WTC11 (cell line): ENCODE data around the gene TMC7. TPM values are rescaled to one million over a fixed set of nuclear protein-coding genes. Genes with fewer than 3 reads are reported as not detected.

Experiments used
- ATAC-seq: fragments of 200-7000 bp; cut with Tn5 transposase; 2 replicates; pipeline ENCODE4 v1.10.0; 2021; ENCODE audit warnings: mild to moderate bottlenecking, moderate library complexity
- CTCF ChIA-PET: fragments of 300-600 bp; sonication (Branson Sonifier 250); formaldehyde crosslinking; loops from one replicate; lab custom pipeline; 2021; ENCODE audit warnings: antibody characterized with exemption; lab: Charles Lee
- POLR2A ChIA-PET: fragments of 350-600 bp; sonication (Branson Sonifier 250); formaldehyde crosslinking; loops from one replicate; lab custom pipeline; 2021; ENCODE audit warnings: antibody characterized with exemption; lab: Charles Lee
- DNase-seq: peaks from one replicate; pipeline ENCODE4 v3.0.0; 2021; ENCODE audit warnings: low spot score
- H3K27ac Mint-ChIP-seq: 2 replicates; pipeline ENCODE4 v1.8.0; 2021; ENCODE audit warnings: mixed read lengths
- H3K27me3 Mint-ChIP-seq: 2 replicates; pipeline ENCODE4 v1.8.0; 2021; ENCODE audit warnings: low read depth, mild to moderate bottlenecking, moderate library complexity, mixed read lengths
- H3K36me3 Mint-ChIP-seq: 2 replicates; pipeline ENCODE4 v1.8.0; 2021; ENCODE audit warnings: mixed read lengths
- H3K4me1 Mint-ChIP-seq: 2 replicates; pipeline ENCODE4 v1.8.0; 2022; ENCODE audit warnings: mixed read lengths
- H3K4me3 Mint-ChIP-seq: 2 replicates; pipeline ENCODE4 v1.8.0; 2021; ENCODE audit warnings: mild to moderate bottlenecking, moderate library complexity, mixed read lengths
- H3K9me3 Mint-ChIP-seq: 2 replicates; pipeline ENCODE4 v1.8.0; 2021; ENCODE audit warnings: mixed read lengths
- ATF2 ChIP-seq: sonication (generic); formaldehyde crosslinking; IDR thresholded peaks from 2 replicates; pipeline ENCODE4 v1.8.1; 2022; ENCODE audit warnings: low read depth, missing genetic modification reagents, borderline replicate concordance
- CREM ChIP-seq: sonication (generic); formaldehyde crosslinking; IDR thresholded peaks from 2 replicates; pipeline ENCODE4 v1.8.1; 2022; ENCODE audit warnings: mild to moderate bottlenecking, missing genetic modification reagents, moderate library complexity
- EMX1 ChIP-seq: fragments of 250-450 bp; sonication (Bioruptor Pico); IDR thresholded peaks from 2 replicates; pipeline ENCODE4 v1.8.0; 2021; ENCODE audit warnings: mild to moderate bottlenecking
- ERG ChIP-seq: fragments of 250-450 bp; sonication (Bioruptor Pico); IDR thresholded peaks from 2 replicates; pipeline ENCODE4 v1.8.0; 2021; ENCODE audit warnings: mild to moderate bottlenecking
- ESRRA ChIP-seq: sonication (generic); formaldehyde crosslinking; IDR thresholded peaks from 2 replicates; pipeline ENCODE4 v1.8.1; 2022; ENCODE audit warnings: mild to moderate bottlenecking, missing genetic modification reagents, borderline replicate concordance
- FOXK1 ChIP-seq: sonication (generic); formaldehyde crosslinking; IDR thresholded peaks from 2 replicates; pipeline ENCODE4 v1.8.0; 2022; ENCODE audit warnings: mild to moderate bottlenecking, moderate library complexity, missing genetic modification reagents
- GRHL2 ChIP-seq: fragments of 250-450 bp; sonication (Bioruptor Pico); IDR thresholded peaks from 2 replicates; pipeline ENCODE4 v1.8.0; 2022; ENCODE audit warnings: mild to moderate bottlenecking, moderate library complexity; ENCODE audit not compliant: insufficient replicate concordance, severe bottlenecking
- HMGXB4 ChIP-seq: sonication (generic); formaldehyde crosslinking; IDR thresholded peaks from 2 replicates; pipeline ENCODE4 v1.8.1; 2023; ENCODE audit warnings: mild to moderate bottlenecking, moderate library complexity, missing genetic modification reagents
- MAX ChIP-seq: sonication (generic); formaldehyde crosslinking; IDR thresholded peaks from 2 replicates; pipeline ENCODE4 v1.8.0; 2022; ENCODE audit warnings: mild to moderate bottlenecking, missing genetic modification reagents
- MLX ChIP-seq: sonication (generic); formaldehyde crosslinking; IDR thresholded peaks from 2 replicates; pipeline ENCODE4 v1.8.1; 2023; ENCODE audit warnings: mild to moderate bottlenecking, missing genetic modification reagents, moderate library complexity
- MYBL2 ChIP-seq: sonication (generic); formaldehyde crosslinking; IDR thresholded peaks from 2 replicates; pipeline ENCODE4 v1.8.1; 2023; ENCODE audit warnings: mild to moderate bottlenecking, moderate library complexity, missing genetic modification reagents
- NFE2L1 ChIP-seq: sonication (generic); formaldehyde crosslinking; IDR thresholded peaks from 2 replicates; pipeline ENCODE4 v1.8.1; 2023; ENCODE audit warnings: missing genetic modification reagents
- OVOL2 ChIP-seq: fragments of 250-450 bp; sonication (Bioruptor Pico); IDR thresholded peaks from 2 replicates; pipeline ENCODE4 v1.9.0; 2021; ENCODE audit warnings: mild to moderate bottlenecking, borderline replicate concordance
- PRRX2 ChIP-seq: fragments of 250-450 bp; sonication (Bioruptor Pico); IDR thresholded peaks from 2 replicates; pipeline ENCODE4 v1.8.0; 2021; ENCODE audit warnings: mild to moderate bottlenecking
- SMAD3 ChIP-seq: sonication (generic); formaldehyde crosslinking; IDR thresholded peaks from 2 replicates; pipeline ENCODE4 v1.8.0; 2022; ENCODE audit warnings: missing genetic modification reagents, mild to moderate bottlenecking, borderline replicate concordance
- SP1 ChIP-seq: sonication (generic); formaldehyde crosslinking; conservative IDR thresholded peaks from 2 replicates; pipeline ENCODE4 v1.8.1; 2022; ENCODE audit warnings: missing genetic modification reagents
- TP53 ChIP-seq: sonication (generic); formaldehyde crosslinking; IDR thresholded peaks from 2 replicates; pipeline ENCODE4 v1.8.1; 2023; ENCODE audit warnings: mild to moderate bottlenecking, missing genetic modification reagents
- ZMAT4 ChIP-seq: fragments of 250-450 bp; sonication (Bioruptor Pico); IDR thresholded peaks from 2 replicates; pipeline ENCODE4 v1.9.0; 2021; ENCODE audit warnings: mild to moderate bottlenecking
- ZNF219 ChIP-seq: sonication (generic); formaldehyde crosslinking; IDR thresholded peaks from 2 replicates; pipeline ENCODE4 v1.8.0; 2023; ENCODE audit warnings: missing genetic modification reagents, mild to moderate bottlenecking, borderline replicate concordance
- ZNF423 ChIP-seq: fragments of 250-450 bp; sonication (Bioruptor Pico); IDR thresholded peaks from 2 replicates; pipeline ENCODE4 v2.1.2; 2022; ENCODE audit warnings: mild to moderate bottlenecking, moderate library complexity
- total RNA-seq: library from RNA; stranded (reverse); gene quantifications from 3 replicates; pipeline ENCODE4 v1.2.3, GENCODE V29; 2021

TMC7 gene
- total RNA-seq, 1 experiment from 2014 or later = 2.5 TPM

GRCh38 chr16:19067349-19068236, 83.9 kb downstream of the TMC7 start, which contains the start of gene COQ7 (continued):
- TF ChIP-seq MYBL2 (CRISPR knock-in tag) = peak; percentile 57; the same call in 1 of the 2 replicates
- no peak for TF ChIP-seq ATF2
- TF ChIP-seq FOXK1 = peak; percentile 85
- TF ChIP-seq CREM (CRISPR knock-in tag) = peak; percentile 96
- no peak for TF ChIP-seq EMX1 (CRISPR knock-in tag)
- 0 out of 2 replicates have a peak, but pooled peaks have one; percentile 47 for TF ChIP-seq NFE2L1
- TF ChIP-seq ZNF219 (CRISPR knock-in tag) = no peak

GRCh38 chr16:19068237-19068815, 84.6 kb downstream of the TMC7 start:
- H3K4me3 Mint-ChIP-seq = peak overlapping the region; percentile 91
- DNase-seq = no peak
- peaks cover 2% of the 10 kb centered on the region; the same call in 1 of the 2 replicates for H3K27me3 Mint-ChIP-seq
- CTCF ChIA-PET = interaction anchor here (0.7 to 2.6 kb wide), 2 partner anchors 18 to 85 kb away, joined by 3 to 27 read pairs; partner anchors contain the start of gene TMC7
- no peaks in the 10 kb centered on the region for H3K9me3 Mint-ChIP-seq
- H3K27ac Mint-ChIP-seq = peak overlapping the region; percentile 95
- H3K4me1 Mint-ChIP-seq = 0 out of 2 replicates have a peak, but pooled peaks cover 3% of the 10 kb centered on the region
- no peak for TF ChIP-seq HMGXB4 (CRISPR knock-in tag)
- no peak for TF ChIP-seq OVOL2 (CRISPR knock-in tag)
- TF ChIP-seq MLX (CRISPR knock-in tag) = no peak
- no peak for TF ChIP-seq MAX (CRISPR knock-in tag)
- no peak for TF ChIP-seq ESRRA (CRISPR knock-in tag)
- TF ChIP-seq ZMAT4 (CRISPR knock-in tag) = no peak
- TF ChIP-seq PRRX2 (CRISPR knock-in tag) = no peak
- no peak for TF ChIP-seq TP53
- TF ChIP-seq SP1 (CRISPR knock-in tag) = no peak
- no peak for TF ChIP-seq SMAD3 (CRISPR knock-in tag)
- no peak for TF ChIP-seq ERG (CRISPR knock-in tag)
- no peak for TF ChIP-seq ZNF423 (CRISPR knock-in tag)
- no peak for TF ChIP-seq GRHL2 (CRISPR knock-in tag)
- TF ChIP-seq, all 79 proteins: peak for 0
- POLR2A ChIA-PET = no interaction called here
- H3K36me3 Mint-ChIP-seq = peaks cover under 1% of the 10 kb centered on the region; the same call in 1 of the 2 replicates
- ATAC-seq = no peak
